H1 (cell line): ENCODE measurements around the gene RBM42. TPM values are rescaled to one million over a fixed set of nuclear protein-coding genes. Genes with fewer than 3 reads are reported as not detected.

Source experiments
- CTCF ChIA-PET: fragments of 300-600 bp; sonication (Branson Sonifier 250); formaldehyde crosslinking; loops from one replicate; lab custom pipeline; 2021; ENCODE audit not compliant: partially characterized antibody; lab: Charles Lee
- POLR2A ChIA-PET: fragments of 300-600 bp; sonication (Branson Sonifier 250); formaldehyde crosslinking; loops from one replicate; lab custom pipeline; 2021; ENCODE audit warnings: inconsistent platforms; ENCODE audit not compliant: partially characterized antibody; lab: Charles Lee
- DNase-seq, 2 experiments: peaks; one replicate each; pipeline versions ENCODE4 v3.0.0 to v3.0.0-alpha.2; 2010 to 2022; ENCODE audit warnings: low spot score in 2 of 2, low read depth in 1 of 2, mixed read lengths in 1 of 2
- FAIRE-seq: peaks from 2 replicates; lab custom pipeline; 2011; peaks lifted over from hg19 to GRCh38; lab: Jason Lieb, UNC
- H2AFZ ChIP-seq: 2 replicates; pipeline ENCODE4 v1.8.1; 2012; ENCODE audit warnings: low read length, inconsistent platforms
- H2AK5ac ChIP-seq: 2 replicates; pipeline ENCODE4 v1.6.1; 2013; ENCODE audit warnings: low read depth, low read length
- H2BK120ac ChIP-seq: replicated peaks from 2 replicates; pipeline ENCODE3; 2013; ENCODE audit warnings: low read depth, low read length, inconsistent platforms
- H2BK12ac ChIP-seq: 2 replicates; pipeline ENCODE4 v1.6.1; 2013; ENCODE audit warnings: low read depth, low read length
- H2BK15ac ChIP-seq: 2 replicates; pipeline ENCODE4 v1.6.1; 2013; ENCODE audit warnings: low read length
- H2BK20ac ChIP-seq: 2 replicates; pipeline ENCODE4 v1.6.1; 2013; ENCODE audit warnings: low read length
- H2BK5ac ChIP-seq: 2 replicates; pipeline ENCODE4 v1.6.1; 2013; ENCODE audit warnings: low read depth, low read length
- H3K14ac ChIP-seq: 2 replicates; pipeline ENCODE4 v1.6.1; 2013; ENCODE audit warnings: inconsistent platforms; ENCODE audit not compliant: insufficient read length
- H3K18ac ChIP-seq: 2 replicates; pipeline ENCODE4 v1.6.1; 2013; ENCODE audit warnings: low read length; ENCODE audit errors: extremely low read depth
- H3K23ac ChIP-seq: 2 replicates; pipeline ENCODE4 v1.6.1; 2013; ENCODE audit warnings: inconsistent platforms; ENCODE audit not compliant: insufficient read length
- H3K23me2 ChIP-seq: 2 replicates; pipeline ENCODE4 v1.6.1; 2013; ENCODE audit warnings: low read depth, low read length
- H3K27ac ChIP-seq: 2 replicates; pipeline ENCODE4 v1.6.1; 2011; ENCODE audit warnings: low read depth, low read length, inconsistent platforms
- H3K27me3 ChIP-seq, 4 experiments: replicated peaks in 1 of 4; 1 replicate in 1 of 4; 2 replicates in 3 of 4; pipeline versions ENCODE4 v1.6.1 to v1.8.1; 2011 to 2013; ENCODE audit warnings: low read length in 3 of 4, mild to moderate bottlenecking in 3 of 4, inconsistent platforms in 2 of 4, mixed read lengths in 2 of 4, moderate library complexity in 1 of 4; ENCODE audit not compliant: control insufficient read depth in 3 of 4, insufficient read depth in 3 of 4; ENCODE audit errors: extremely low read depth in 1 of 4
- H3K36me3 ChIP-seq, 4 experiments: 2 replicates each; pipeline versions ENCODE4 v1.6.1 to v1.8.1; 2011 to 2013; ENCODE audit warnings: mild to moderate bottlenecking in 4 of 4, low read length in 3 of 4, moderate library complexity in 2 of 4, control low read depth in 1 of 4, inconsistent platforms in 1 of 4; ENCODE audit not compliant: insufficient read depth in 4 of 4, control insufficient read depth in 2 of 4
- H3K4ac ChIP-seq: replicated peaks from 2 replicates; pipeline ENCODE3; 2013; ENCODE audit warnings: low read length, low read depth, mixed read lengths, inconsistent platforms; ENCODE audit not compliant: insufficient read length
- H3K4me1 ChIP-seq, 4 experiments: replicated peaks in 1 of 4; 1 replicate in 1 of 4; 2 replicates in 3 of 4; pipeline versions ENCODE4 v1.6.1 to v1.8.1; 2011 to 2013; ENCODE audit warnings: low read length in 3 of 4, inconsistent platforms in 2 of 4, mixed read lengths in 1 of 4; ENCODE audit not compliant: insufficient read depth in 4 of 4, control insufficient read depth in 3 of 4
- H3K4me2 ChIP-seq, 2 experiments: 2 replicates each; pipeline versions ENCODE4 v1.6.1 to v1.8.1; 2011 to 2013; ENCODE audit warnings: low read depth in 2 of 2, low read length in 2 of 2, control low read depth in 1 of 2, inconsistent platforms in 1 of 2, mild to moderate bottlenecking in 1 of 2; ENCODE audit not compliant: insufficient read depth in 1 of 2
- H3K4me3 ChIP-seq, 4 experiments: fragments of 200-600, 300-600 bp in 1 of 4; sonication (generic), shearing (Covaris generic), sonication (Bioruptor Twin) in 1 of 4; 2 replicates each; pipeline versions ENCODE4 v1.5.1 to v1.8.1; 2011 to 2016; ENCODE audit warnings: low read length in 4 of 4, low read depth in 3 of 4, control low read depth in 2 of 4, inconsistent platforms in 2 of 4, mild to moderate bottlenecking in 2 of 4, mixed read lengths in 1 of 4, moderate library complexity in 1 of 4; ENCODE audit not compliant: insufficient read depth in 2 of 4; ENCODE audit errors: extremely low read depth in 1 of 4
- H3K56ac ChIP-seq: replicated peaks from 2 replicates; pipeline ENCODE3; 2013; ENCODE audit warnings: low read depth, mild to moderate bottlenecking, mixed read lengths, low read length, inconsistent platforms; ENCODE audit not compliant: insufficient read length
- H3K79me1 ChIP-seq: 2 replicates; pipeline ENCODE4 v1.6.1; 2013; ENCODE audit warnings: low read depth, low read length, control low read depth
- H3K79me2 ChIP-seq, 2 experiments: 2 replicates each; pipeline versions ENCODE4 v1.6.1 to v1.8.1; 2012 to 2013; ENCODE audit warnings: low read length in 2 of 2, mild to moderate bottlenecking in 2 of 2, inconsistent platforms in 1 of 2; ENCODE audit not compliant: insufficient read depth in 2 of 2, control insufficient read depth in 1 of 2
- H3K9ac ChIP-seq, 4 experiments: replicated peaks in 1 of 4; 1 replicate in 1 of 4; 2 replicates in 3 of 4; pipeline versions ENCODE4 v1.6.1 to v1.8.1; 2011 to 2013; ENCODE audit warnings: low read depth in 3 of 4, low read length in 3 of 4, control low read depth in 2 of 4, mild to moderate bottlenecking in 2 of 4, moderate library complexity in 2 of 4, inconsistent platforms in 1 of 4; ENCODE audit errors: extremely low read depth in 1 of 4
- H3K9me3 ChIP-seq, 2 experiments: 2 replicates each; pipeline versions ENCODE4 v1.6.1 to v1.8.1; 2012 to 2013; ENCODE audit warnings: mild to moderate bottlenecking in 2 of 2, moderate library complexity in 2 of 2, control low read depth in 1 of 2, inconsistent platforms in 1 of 2, low read depth in 1 of 2, low read length in 1 of 2, mixed read lengths in 1 of 2; ENCODE audit not compliant: insufficient read depth in 2 of 2
- H4K20me1 ChIP-seq, 2 experiments: replicated peaks in 1 of 2; 2 replicates each; pipeline versions ENCODE3 to v1.8.1; 2011 to 2013; ENCODE audit warnings: inconsistent platforms in 2 of 2, low read length in 2 of 2, mild to moderate bottlenecking in 1 of 2; ENCODE audit not compliant: insufficient read depth in 2 of 2, control insufficient read depth in 1 of 2
- H4K5ac ChIP-seq: 2 replicates; pipeline ENCODE4 v1.6.1; 2013; ENCODE audit warnings: low read length, low read depth, mixed read lengths, inconsistent platforms; ENCODE audit not compliant: insufficient read length
- H4K8ac ChIP-seq: 2 replicates; pipeline ENCODE4 v1.8.0; 2013; ENCODE audit warnings: mild to moderate bottlenecking, moderate library complexity, low read length, inconsistent platforms; ENCODE audit not compliant: insufficient read depth; ENCODE audit errors: extremely low read depth
- H4K91ac ChIP-seq: replicated peaks from 2 replicates; pipeline ENCODE3; 2013; ENCODE audit warnings: low read length, mixed read lengths, inconsistent platforms; ENCODE audit not compliant: insufficient read length
- CHD1 ChIP-seq: IDR thresholded peaks from 2 replicates; pipeline ENCODE4 v1.6.1; 2012; ENCODE audit warnings: low read depth, low read length, improper control_type of control experiment
- CHD2 ChIP-seq: IDR thresholded peaks from 2 replicates; pipeline ENCODE4 v1.6.1; 2012; ENCODE audit warnings: low read length, improper control_type of control experiment
- EZH2 ChIP-seq: fragments of 200-600 bp; sonication (generic); IDR thresholded peaks from 2 replicates; pipeline ENCODE4 v1.7.1; 2012; ENCODE audit warnings: low read depth, mild to moderate bottlenecking, moderate library complexity, low read length, inconsistent platforms; ENCODE audit not compliant: severe bottlenecking
- MAX ChIP-seq: IDR thresholded peaks from 2 replicates; pipeline ENCODE4 v1.6.1; 2012; ENCODE audit warnings: inconsistent platforms
- NANOG ChIP-seq: IDR thresholded peaks from 2 replicates; pipeline ENCODE4 v1.6.1; 2011; ENCODE audit warnings: low read length, low read depth, mild to moderate bottlenecking, inconsistent platforms; ENCODE audit not compliant: insufficient read depth, poor library complexity, severe bottlenecking
- RAD21 ChIP-seq, 2 experiments: IDR thresholded peaks in 1 of 2; conservative IDR thresholded peaks in 1 of 2; 2 replicates each; pipeline ENCODE4 v1.6.1; 2011; ENCODE audit warnings: low read depth in 2 of 2, low read length in 2 of 2, improper control_type of control experiment in 1 of 2, inconsistent platforms in 1 of 2, mild to moderate bottlenecking in 1 of 2, moderate library complexity in 1 of 2
- SIX5 ChIP-seq: IDR thresholded peaks from 2 replicates; pipeline ENCODE4 v1.6.1; 2011; ENCODE audit warnings: mild to moderate bottlenecking, low read depth, low read length
- TEAD4 ChIP-seq: IDR thresholded peaks from 2 replicates; pipeline ENCODE4 v1.6.1; 2012; ENCODE audit warnings: low read depth, low read length, inconsistent platforms, mixed read lengths
- USF2 ChIP-seq: IDR thresholded peaks from 2 replicates; pipeline ENCODE4 v1.6.1; 2011; ENCODE audit warnings: low read length, improper control_type of control experiment
- WGBS, 2 experiments: shearing (Covaris generic) in 1 of 2; methylation state at CpG; one replicate each; pipeline versions ENCODE4 v1.1.6 to v1.1.7; 2013 to 2015; ENCODE audit warnings: low lambda C conversion rate in 2 of 2, mixed read lengths in 2 of 2, inconsistent platforms in 1 of 2, low coverage in 1 of 2, missing lambda C conversion rate in 1 of 2; ENCODE audit not compliant: insufficient replicate concordance in 2 of 2, insufficient coverage in 1 of 2, insufficient read length in 1 of 2; ENCODE audit errors: extremely low coverage in 1 of 2, missing lambda C conversion rate in 1 of 2; 5-methylcytosine and 5-hydroxymethylcytosine counted together
- polyA plus RNA-seq, 7 experiments: library from polyadenylated mRNA; depleted of rRNA in 3 of 7; stranded (reverse) in 5 of 7; unstranded in 2 of 7; fragments of >200 nt in 5 of 7; fragments of 200-250 nt in 2 of 7; gene quantifications; 1 replicate in 5 of 7; 2 replicates in 1 of 7; 4 replicates in 1 of 7; pipeline versions ENCODE4 v1.2.1 to v1.2.3, GENCODE V29; 2011 to 2013; ENCODE audit warnings: missing spikeins in 2 of 7, mixed read lengths in 2 of 7
- total RNA-seq: library from RNA; stranded (reverse); fragmentation: NEBNext Ultra II Directional; extraction: Animal tissue kit (Norgen Biotek cat#: 25700); gene quantifications from 2 replicates; pipeline ENCODE4 v1.2.1, GENCODE V29; 2021

The RBM42 gene
- total and polyA plus RNA-seq, 2 of the 8 experiments (the other 6 are each of a cell fraction or from before 2014, with no cell fraction given) = 59.8 to 80.8 TPM

GRCh38 chr19:35666251-35666913 lies 37.5 kb downstream of the RBM42 start, which contains the start of gene UPK1A:
TSS of gene UPK1A (plus strand) at chr19:35666517. CDS start at chr19:35666813, 296 bp downstream.
- ChIA-PET CTCF (interaction anchor here (0.5 to 0.7 kb wide), 2 partner anchors 48 to 201 kb away, joined by 3 read pairs; no protein-coding TSS in a partner anchor), POLR2A (interaction anchor here (1.3 to 1.6 kb wide), 2 partner anchors 13 to 18 kb away, joined by 4 read pairs; partner anchors contain the start of gene COX6B1)
- H2BK12ac ChIP-seq = no peak within 1 kb of the TSS
- no peak for TF ChIP-seq USF2
- TF ChIP-seq SIX5 = no peak
- no peak for TF ChIP-seq MAX
- no peak for TF ChIP-seq CHD1
- TF ChIP-seq TEAD4 = no peak
- no peak for TF ChIP-seq NANOG
- no peak for TF ChIP-seq RAD21 (IDR thresholded peaks at IDR 0.05 in 1 of 2, conservative IDR thresholded peaks at IDR 0.05 in 1 of 2; ENCODE audit: low read depth in 2 of 2, low read length in 2 of 2)
- TF ChIP-seq CHD2 = no peak
- TF ChIP-seq EZH2 = no peak

More at GRCh38 chr19:35666251-35666913, 37.5 kb downstream of the RBM42 start, which contains the start of gene UPK1A:
- no peaks in the 10 kb centered on the region for H3K9me3 ChIP-seq
- FAIRE-seq (no peak), DNase-seq (no peak)
- WGBS, 2 experiments = 86% methylated on average over 16 of the region's 16 CpGs; no CpG with 5 or more reads in 1 of the 2 experiments
- H3K79me1 ChIP-seq = no peaks in the 10 kb centered on the region; the same call in 1 of the 2 replicates
- H3K14ac ChIP-seq = no peak within 1 kb of the TSS
- H3K4ac ChIP-seq = no peak within 1 kb of the TSS
- H4K91ac ChIP-seq = no peak within 1 kb of the TSS
- no peaks in the 10 kb centered on the region for H3K36me3 ChIP-seq
- H3K4me1 ChIP-seq = peaks cover 0 to 3% (median 0%) of the 10 kb centered on the region in 4 experiments; a peak in 2 of 7 replicates
- H3K79me2 ChIP-seq = no peaks in the 10 kb centered on the region
- H3K9ac ChIP-seq = no peak within 1 kb of the TSS
- H2BK20ac ChIP-seq = no peak within 1 kb of the TSS
- H3K4me2 ChIP-seq = no peak within 1 kb of the TSS
- H4K5ac ChIP-seq = no peak within 1 kb of the TSS
- no peak within 1 kb of the TSS; the same call in 1 of the 2 replicates for H4K8ac ChIP-seq
- H3K4me3 ChIP-seq = no peak within 1 kb of the TSS
- H2BK5ac ChIP-seq = no peak within 1 kb of the TSS; the same call in 1 of the 2 replicates
- H4K20me1 ChIP-seq = no peaks in the 10 kb centered on the region
- H3K23me2 ChIP-seq = no peaks in the 10 kb centered on the region
- H3K27ac ChIP-seq = no peak within 1 kb of the TSS
- no peak within 1 kb of the TSS for H3K23ac ChIP-seq
- no peak within 1 kb of the TSS for H3K18ac ChIP-seq
- H2BK120ac ChIP-seq = no peak within 1 kb of the TSS
- H2BK15ac ChIP-seq = no peak within 1 kb of the TSS
- H3K27me3 ChIP-seq = no peaks in the 10 kb centered on the region; a peak in 1 of 7 replicates
- H2AFZ ChIP-seq = no peak within 1 kb of the TSS
- H2AK5ac ChIP-seq = no peak within 1 kb of the TSS
- no peak within 1 kb of the TSS for H3K56ac ChIP-seq
